NCI-H146 treated with DMSO at 0.1 percent for 48 hours (cell line): ENCODE results near the gene NRL.

ENCODE experiments used
- DNase-seq: peaks from one replicate; lab custom pipeline; 2025; ENCODE audit not compliant: unreplicated experiment; lab: John Stamatoyannopoulos, UW

NRL gene

GRCh38 chr14:24068711-24069410, 45.9 kb downstream of the NRL start:
- DNase-seq: no peak

- DNase-seq: no peak
These were observed 47.3 kb downstream of the NRL start for GRCh38 chr14:24067133-24068082.

GRCh38 chr14:24066496-24067132, 48.1 kb downstream of the NRL start:
- DNase-seq: no peak

- DNase-seq: no peak
These were observed 49.3 kb downstream of the NRL start for GRCh38 chr14:24065408-24065807.

GRCh38 chr14:24064856-24065255, 49.9 kb downstream of the NRL start:
- no peak for DNase-seq

GRCh38 chr14:24064091-24064795, 50.5 kb downstream of the NRL start:
- no peak for DNase-seq

- no peak for DNase-seq
These were observed 51.4 kb downstream of the NRL start for GRCh38 chr14:24063263-24063836.

GRCh38 chr14:24062216-24062980, 52.4 kb downstream of the NRL start:
- DNase-seq: no peak

GRCh38 chr14:24060984-24061913, 53.5 kb downstream of the NRL start:
- no peak for DNase-seq

GRCh38 chr14:24060443-24060842, 54.3 kb downstream of the NRL start:
- no peak for DNase-seq

GRCh38 chr14:24059841-24060388, 54.8 kb downstream of the NRL start:
- DNase-seq: no peak

- no peak for DNase-seq
These were observed 55.7 kb downstream of the NRL start for GRCh38 chr14:24058951-24059475.

- DNase-seq: peak; percentile 29
These were observed 56.3 kb downstream of the NRL start for GRCh38 chr14:24058260-24058950.

- DNase-seq: no peak
These were observed 56.9 kb downstream of the NRL start for GRCh38 chr14:24057867-24058259.

GRCh38 chr14:24057271-24057670, 57.5 kb downstream of the NRL start:
- DNase-seq: no peak

GRCh38 chr14:24056800-24057184, 58.0 kb downstream of the NRL start:
- DNase-seq: no peak

- no peak for DNase-seq
These were observed 58.6 kb downstream of the NRL start for GRCh38 chr14:24055971-24056799.
